Heart left ventricle (tissue), 13 donors: Measurements from ENCODE around the gene FASTKD1.

Source experiments
- POLR2A ChIP-seq, 2 donors: fragments of 450-650 bp; IDR thresholded peaks; one replicate each; pipeline ENCODE4 v1.6.1; 2017; ENCODE audit warnings: antibody characterized with exemption in 2 of 2, mild to moderate bottlenecking in 2 of 2, moderate library complexity in 2 of 2
- TF ChIP-seq, protein P1 (sequence below), 12 donors: fragments of 200-600 bp; sonication (generic) in 4 of 12; IDR thresholded peaks; one replicate each; pipeline versions ENCODE4 v1.5.0 to v1.8.0; 2018 to 2022; ENCODE audit warnings: antibody characterized with exemption in 12 of 12, mild to moderate bottlenecking in 5 of 12
- donor health status: ischemic (EF 13 %, LVEDD 7.1; RV severe dilation, severe dysfunction).
- donor health status: DM: no; HTN: yes; CAD: no.
- donor health status: DM: no; HTN: no; CAD: no.
- donor health status: ischemic (EF 25% LVEDD 6.9; RV normal size, moderate dysfunction).
- donor health status: ischemic (EF 25% LVEDD 5.7; RV mildly dilated, moderate dysfunction).
- donor health status: ischemic (EF 35%, LVEDD 5.7; RV mildly dilated, moderate dysfunction).
- donor health status: nonischemic (EF 11% LVEDD 7.7; RV severe dilation, severe dysfunction).
- donor health status: DM: yes; HTN: yes; CAD: no.
- donor health status: PGD.
- donor health status: ischemic (EF 29% LVEDD 5.4; RV normal size, mild dysfunction).
- donor health status: nonischemic (EF 23%, LVEDD 6.1; RV moderate dilation, normal function).

DNA sequence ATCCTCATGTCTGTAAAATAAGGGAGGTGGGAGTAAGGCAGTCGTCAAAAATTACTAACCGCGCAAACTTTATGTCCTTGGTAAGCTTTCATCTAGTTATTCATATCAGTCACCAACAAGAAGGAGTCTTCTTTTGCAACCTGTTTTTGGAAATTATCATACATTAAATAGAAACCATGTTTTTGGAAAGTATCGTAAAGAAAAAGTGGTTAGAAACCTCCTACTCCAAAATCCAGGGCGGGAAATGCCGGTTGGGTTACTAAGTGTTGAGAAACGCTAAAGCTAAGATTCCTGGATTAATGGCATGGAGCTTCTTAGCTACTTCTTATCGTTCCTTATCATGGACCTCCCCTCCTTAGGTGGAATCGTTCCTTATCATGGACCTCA, 93.6 kb downstream of the FASTKD1 start:
- TF ChIP-seq, protein P1, sequence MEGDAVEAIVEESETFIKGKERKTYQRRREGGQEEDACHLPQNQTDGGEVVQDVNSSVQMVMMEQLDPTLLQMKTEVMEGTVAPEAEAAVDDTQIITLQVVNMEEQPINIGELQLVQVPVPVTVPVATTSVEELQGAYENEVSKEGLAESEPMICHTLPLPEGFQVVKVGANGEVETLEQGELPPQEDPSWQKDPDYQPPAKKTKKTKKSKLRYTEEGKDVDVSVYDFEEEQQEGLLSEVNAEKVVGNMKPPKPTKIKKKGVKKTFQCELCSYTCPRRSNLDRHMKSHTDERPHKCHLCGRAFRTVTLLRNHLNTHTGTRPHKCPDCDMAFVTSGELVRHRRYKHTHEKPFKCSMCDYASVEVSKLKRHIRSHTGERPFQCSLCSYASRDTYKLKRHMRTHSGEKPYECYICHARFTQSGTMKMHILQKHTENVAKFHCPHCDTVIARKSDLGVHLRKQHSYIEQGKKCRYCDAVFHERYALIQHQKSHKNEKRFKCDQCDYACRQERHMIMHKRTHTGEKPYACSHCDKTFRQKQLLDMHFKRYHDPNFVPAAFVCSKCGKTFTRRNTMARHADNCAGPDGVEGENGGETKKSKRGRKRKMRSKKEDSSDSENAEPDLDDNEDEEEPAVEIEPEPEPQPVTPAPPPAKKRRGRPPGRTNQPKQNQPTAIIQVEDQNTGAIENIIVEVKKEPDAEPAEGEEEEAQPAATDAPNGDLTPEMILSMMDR (IDR thresholded peaks at IDR 0.05), result no peak
- no peak for TF ChIP-seq POLR2A (IDR thresholded peaks at IDR 0.05)
